ENCODE measurements around the gene EGFR. TPM values are rescaled to one million over a fixed set of nuclear protein-coding genes. Genes with fewer than 3 reads are reported as not detected.

Gene EGFR
- total and polyA plus RNA-seq, 4 experiments from 2014 or later: not detected

DNA sequence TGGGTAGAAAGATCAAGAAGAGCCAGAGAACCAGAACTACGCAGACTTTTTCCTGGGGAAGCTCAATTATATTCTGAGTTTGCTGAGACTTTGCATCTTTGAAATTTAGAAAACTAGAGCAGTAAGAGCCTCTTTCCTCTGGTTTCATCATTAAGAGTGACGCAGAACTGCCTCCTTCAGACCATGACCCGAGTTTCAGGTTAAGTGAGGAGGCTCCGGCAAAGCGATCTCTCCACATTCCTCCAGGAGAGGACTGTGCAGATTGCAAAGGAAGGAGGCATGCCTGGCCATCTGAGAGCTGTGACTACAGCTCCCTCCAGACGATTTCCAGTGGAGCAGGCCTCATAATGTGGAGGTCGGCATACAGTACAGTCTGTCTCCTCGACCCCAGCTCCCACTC, 230.5 kb downstream of the EGFR start:
- H3K36me3 Mint-ChIP-seq: no peaks in the 10 kb centered on the region
- Histone ChIP-seq H3K36me3 (ENCODE audit: insufficient read depth, low read length) (no peaks in the 10 kb centered on the region), H3K9me3 (ENCODE audit: control insufficient read depth in 1 of 2, low read length in 2 of 2) (no peaks in the 10 kb centered on the region), H3K27ac (ENCODE audit: low read depth, low read length) (no peak overlapping the region), H3K4me1 (ENCODE audit: insufficient read depth, low read length) (peaks cover 1% of the 10 kb centered on the region), H3K27me3 (ENCODE audit: insufficient read depth, low read length) (peaks cover 6% of the 10 kb centered on the region), H3K4me3 (ENCODE audit: low read length in 2 of 2) (no peak overlapping the region)
- no peak overlapping the region for H3K4me3 Mint-ChIP-seq
- no peak for DNase-seq
- H3K4me1 Mint-ChIP-seq: peaks cover 0 to 3% (median under 1%) of the 10 kb centered on the region in 4 donors
- no peak overlapping the region for H3K27ac Mint-ChIP-seq
- peaks cover 0 to 2% (median 0%) of the 10 kb centered on the region in 8 donors for H3K9me3 Mint-ChIP-seq
- POLR2A ChIA-PET (ENCODE audit: partially characterized antibody): no interaction called here
- CTCF ChIA-PET (ENCODE audit: partially characterized antibody): no interaction called here
- intact Hi-C loops (cut with micrococcal nuclease): no loop called here
- H3K27me3 Mint-ChIP-seq: peaks cover 28 to 41% of the 10 kb centered on the region in 2 donors

- Mint-ChIP-seq H3K4me1 (peaks cover 2 to 8% (median 3%) of the 10 kb centered on the region in 4 donors), H3K4me3 (no peak overlapping the region), H3K9me3 (peaks cover 0 to 2% (median 0%) of the 10 kb centered on the region in 8 donors), H3K27me3 (peaks cover 29 to 41% of the 10 kb centered on the region in 2 donors), H3K27ac (peak overlapping the region in 1 of 7 donors; percentile 7), H3K36me3 (no peaks in the 10 kb centered on the region)
- DNase-seq: no peak
- Histone ChIP-seq H3K4me1 (ENCODE audit: insufficient read depth, low read length) (peaks cover 7% of the 10 kb centered on the region), H3K36me3 (ENCODE audit: insufficient read depth, low read length) (no peaks in the 10 kb centered on the region), H3K4me3 (ENCODE audit: low read length in 2 of 2) (no peak overlapping the region), H3K9me3 (ENCODE audit: control insufficient read depth in 1 of 2, low read length in 2 of 2) (no peaks in the 10 kb centered on the region), H3K27ac (ENCODE audit: low read depth, low read length) (no peak overlapping the region), H3K27me3 (ENCODE audit: insufficient read depth, low read length) (peaks cover 6% of the 10 kb centered on the region)
- intact Hi-C loops (cut with micrococcal nuclease): no loop called here
- POLR2A ChIA-PET (ENCODE audit: partially characterized antibody): no interaction called here
- CTCF ChIA-PET (ENCODE audit: partially characterized antibody): no interaction called here
These were observed 231.5 kb downstream of the EGFR start for GRCh38 chr7:55250313-55250712.

GRCh38 chr7:55251313-55251712, 232.5 kb downstream of the EGFR start:
- H3K27me3 ChIP-seq (ENCODE audit: insufficient read depth, low read length): peaks cover 6% of the 10 kb centered on the region
- H3K36me3 ChIP-seq (ENCODE audit: insufficient read depth, low read length): no peaks in the 10 kb centered on the region
- Mint-ChIP-seq H3K36me3 (no peaks in the 10 kb centered on the region), H3K4me1 (peaks cover 5 to 13% (median 12%) of the 10 kb centered on the region in 4 donors), H3K27me3 (peaks cover 29 to 48% of the 10 kb centered on the region in 2 donors), H3K9me3 (peaks cover 0 to 4% (median 0%) of the 10 kb centered on the region in 8 donors), H3K27ac (no peak overlapping the region), H3K4me3 (no peak overlapping the region)
- POLR2A ChIA-PET (ENCODE audit: partially characterized antibody): no interaction called here
- CTCF ChIA-PET (ENCODE audit: partially characterized antibody): interaction anchor here (0.6 to 5.9 kb wide), 2 partner anchors 380 to 478 kb away, joined by 3 to 188 read pairs; no protein-coding TSS in a partner anchor
- no peak for DNase-seq
- intact Hi-C loops (cut with micrococcal nuclease): no loop called here
- no peak overlapping the region for H3K27ac ChIP-seq (ENCODE audit: low read depth, low read length)
- H3K9me3 ChIP-seq (ENCODE audit: control insufficient read depth in 1 of 2, low read length in 2 of 2): no peaks in the 10 kb centered on the region
- H3K4me1 ChIP-seq (ENCODE audit: insufficient read depth, low read length): peaks cover 14% of the 10 kb centered on the region
- H3K4me3 ChIP-seq (ENCODE audit: low read length in 2 of 2): no peak overlapping the region

DNA sequence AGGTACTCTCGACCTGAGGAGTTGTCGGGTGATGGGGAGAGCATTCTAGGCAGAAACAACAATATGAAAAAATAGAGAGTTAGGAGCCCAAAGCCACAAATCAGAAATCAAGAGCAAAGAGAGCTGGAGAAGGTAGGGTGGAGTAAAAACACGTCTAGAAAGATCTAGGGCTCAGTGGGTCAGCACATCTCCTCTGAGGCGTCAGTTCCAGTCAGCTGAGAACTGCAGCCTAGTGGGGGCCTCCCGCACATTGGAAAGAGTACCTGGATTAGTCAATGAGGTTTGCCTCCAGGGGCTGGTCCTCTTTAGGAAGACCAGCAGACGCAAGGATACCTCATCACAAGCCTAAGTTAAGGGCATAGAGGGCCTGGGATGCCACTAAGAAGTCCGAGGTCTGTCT, 233.1 kb downstream of the EGFR start:
- Histone ChIP-seq H3K9me3 (ENCODE audit: control insufficient read depth in 1 of 2, low read length in 2 of 2) (no peaks in the 10 kb centered on the region), H3K36me3 (ENCODE audit: insufficient read depth, low read length) (no peaks in the 10 kb centered on the region), H3K27me3 (ENCODE audit: insufficient read depth, low read length) (peaks cover 6% of the 10 kb centered on the region), H3K27ac (ENCODE audit: low read depth, low read length) (no peak overlapping the region), H3K4me3 (ENCODE audit: low read length in 2 of 2) (no peak overlapping the region), H3K4me1 (ENCODE audit: insufficient read depth, low read length) (peaks cover 14% of the 10 kb centered on the region)
- H3K4me3 Mint-ChIP-seq: no peak overlapping the region
- ChIA-PET CTCF (ENCODE audit: partially characterized antibody) (interaction anchor here (1.0 to 5.9 kb wide), 5 partner anchors 11 to 712 kb away, joined by 3 to 188 read pairs (median 4); partner anchors contain the start of gene NIPSNAP2), POLR2A (ENCODE audit: partially characterized antibody) (no interaction called here)
- H3K4me1 Mint-ChIP-seq: peaks cover 5 to 18% (median 13%) of the 10 kb centered on the region in 4 donors
- no peaks in the 10 kb centered on the region for H3K36me3 Mint-ChIP-seq
- intact Hi-C loops (cut with micrococcal nuclease): no loop called here
- H3K27me3 Mint-ChIP-seq: peaks cover 31 to 52% of the 10 kb centered on the region in 2 donors
- H3K9me3 Mint-ChIP-seq: peaks cover 0 to 4% (median 0%) of the 10 kb centered on the region in 8 donors
- DNase-seq: no peak
- H3K27ac Mint-ChIP-seq: no peak overlapping the region

- H3K4me1 ChIP-seq (ENCODE audit: insufficient read depth, low read length): peaks cover 14% of the 10 kb centered on the region
- no peaks in the 10 kb centered on the region for H3K36me3 Mint-ChIP-seq
- no peaks in the 10 kb centered on the region for H3K9me3 ChIP-seq (ENCODE audit: control insufficient read depth in 1 of 2, low read length in 2 of 2)
- H3K27me3 Mint-ChIP-seq: peaks cover 31 to 52% of the 10 kb centered on the region in 2 donors
- peaks cover 0 to 4% (median 0%) of the 10 kb centered on the region in 8 donors for H3K9me3 Mint-ChIP-seq
- H3K4me1 Mint-ChIP-seq: peaks cover 5 to 18% (median 13%) of the 10 kb centered on the region in 4 donors
- H3K27ac Mint-ChIP-seq: no peak overlapping the region
- intact Hi-C loops (cut with micrococcal nuclease): no loop called here
- no peak overlapping the region for H3K4me3 ChIP-seq (ENCODE audit: low read length in 2 of 2)
- H3K4me3 Mint-ChIP-seq: no peak overlapping the region
- no peaks in the 10 kb centered on the region for H3K36me3 ChIP-seq (ENCODE audit: insufficient read depth, low read length)
- peaks cover 6% of the 10 kb centered on the region for H3K27me3 ChIP-seq (ENCODE audit: insufficient read depth, low read length)
- POLR2A ChIA-PET (ENCODE audit: partially characterized antibody): interaction anchor here (1.3 kb wide), 1 partner anchor 114 kb away, joined by 3 read pairs; no protein-coding TSS in a partner anchor
- CTCF ChIA-PET (ENCODE audit: partially characterized antibody): interaction anchor here (1.0 to 5.9 kb wide), 5 partner anchors 11 to 712 kb away, joined by 3 to 188 read pairs (median 4); partner anchors contain the start of gene NIPSNAP2
- no peak overlapping the region for H3K27ac ChIP-seq (ENCODE audit: low read depth, low read length)
- DNase-seq: no peak
These were observed 233.6 kb downstream of the EGFR start for GRCh38 chr7:55252386-55252785.

DNA sequence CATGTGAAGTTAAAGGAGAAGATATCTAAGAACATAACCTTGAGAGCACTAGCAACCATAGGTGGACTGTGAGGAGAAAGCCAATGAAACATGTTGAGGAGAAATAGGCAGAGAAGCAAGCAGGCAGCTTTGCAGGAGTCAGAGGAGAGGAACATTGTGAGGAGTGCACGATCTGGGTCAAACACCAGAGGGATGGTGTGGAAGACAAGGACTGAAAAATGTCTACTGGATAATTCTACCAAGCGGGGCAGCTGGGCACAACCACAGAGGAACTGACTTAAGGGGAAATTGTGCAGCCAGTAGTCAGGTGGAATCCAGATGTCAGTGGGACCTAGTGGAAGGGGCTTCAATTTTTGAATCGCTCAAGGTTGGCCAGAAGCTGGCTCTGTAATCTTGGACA, 234.4 kb downstream of the EGFR start:
- peak overlapping the region in 7 of 8 donors; percentile 2 to 64 (median 34) for H3K4me3 Mint-ChIP-seq
- H3K36me3 ChIP-seq (ENCODE audit: insufficient read depth, low read length): no peaks in the 10 kb centered on the region
- peaks cover 14% of the 10 kb centered on the region for H3K4me1 ChIP-seq (ENCODE audit: insufficient read depth, low read length)
- no peak for DNase-seq
- CTCF ChIA-PET (ENCODE audit: partially characterized antibody): interaction anchor here (1.0 to 5.9 kb wide), 7 partner anchors 7 to 711 kb away, joined by 3 to 188 read pairs (median 4); partner anchors contain the start of gene NIPSNAP2
- H3K27me3 Mint-ChIP-seq: peaks cover 31 to 49% of the 10 kb centered on the region in 2 donors
- H3K27me3 ChIP-seq (ENCODE audit: insufficient read depth, low read length): peaks cover 6% of the 10 kb centered on the region
- no peak overlapping the region for H3K27ac Mint-ChIP-seq
- peaks cover 0 to 4% (median 0%) of the 10 kb centered on the region in 8 donors for H3K9me3 Mint-ChIP-seq
- intact Hi-C loops (cut with micrococcal nuclease): no loop called here
- POLR2A ChIA-PET (ENCODE audit: partially characterized antibody): interaction anchor here (1.3 kb wide), 1 partner anchor 113 kb away, joined by 3 read pairs; no protein-coding TSS in a partner anchor
- no peak overlapping the region for H3K4me3 ChIP-seq (ENCODE audit: low read length in 2 of 2)
- no peaks in the 10 kb centered on the region for H3K9me3 ChIP-seq (ENCODE audit: control insufficient read depth in 1 of 2, low read length in 2 of 2)
- no peaks in the 10 kb centered on the region for H3K36me3 Mint-ChIP-seq
- H3K4me1 Mint-ChIP-seq: peaks cover 5 to 18% (median 13%) of the 10 kb centered on the region in 4 donors
- H3K27ac ChIP-seq (ENCODE audit: low read depth, low read length): no peak overlapping the region

- DNase-seq: no peak
These were observed 235.4 kb downstream of the EGFR start for GRCh38 chr7:55254242-55254595.

More at GRCh38 chr7:55254242-55254595, 235.4 kb downstream of the EGFR start:
- no peaks in the 10 kb centered on the region for H3K9me3 ChIP-seq (ENCODE audit: control insufficient read depth in 1 of 2, low read length in 2 of 2)
- Mint-ChIP-seq H3K9me3 (peaks cover 0 to 4% (median 0%) of the 10 kb centered on the region in 8 donors), H3K4me3 (peak overlapping the region; percentile 44 to 76 (median 54)), H3K27me3 (peaks cover 31 to 51% of the 10 kb centered on the region in 2 donors), H3K4me1 (peaks cover 5 to 18% (median 13%) of the 10 kb centered on the region in 4 donors), H3K36me3 (no peaks in the 10 kb centered on the region), H3K27ac (peak overlapping the region in 1 of 7 donors; percentile 13)
- H3K27me3 ChIP-seq (ENCODE audit: insufficient read depth, low read length): peaks cover 6% of the 10 kb centered on the region
- H3K4me3 ChIP-seq (ENCODE audit: low read length in 2 of 2): peak overlapping the region in 1 of 2 donors; percentile 66
- no peak overlapping the region for H3K27ac ChIP-seq (ENCODE audit: low read depth, low read length)
- H3K4me1 ChIP-seq (ENCODE audit: insufficient read depth, low read length): peaks cover 14% of the 10 kb centered on the region
- intact Hi-C loops (cut with micrococcal nuclease): loop anchor here (2.0 kb wide), 1 partner anchor 111 kb away; the partner anchor contains the start of gene LANCL2
- POLR2A ChIA-PET (ENCODE audit: partially characterized antibody): interaction anchor here (0.7 kb wide), 1 partner anchor 11 kb away, joined by 3 read pairs; no protein-coding TSS in a partner anchor
- no peaks in the 10 kb centered on the region for H3K36me3 ChIP-seq (ENCODE audit: insufficient read depth, low read length)
- CTCF ChIA-PET (ENCODE audit: partially characterized antibody): interaction anchor here (1.2 to 5.9 kb wide), 12 partner anchors 8 to 497 kb away, joined by 3 to 188 read pairs (median 7); partner anchors contain the start of genes LANCL2 and SEC61G

Data from CD4-positive, alpha-beta memory T cell (primary cell).